ENCODE results near the gene CBR3.
A peak's percentile ranks its signal among the peaks of the same experiment; 100 is the strongest.

CBR3 gene

GRCh38 chr21:36155603-36156338 is 20.9 kb downstream of the CBR3 start:
- no peak for DNase-seq (ENCODE audit: low read depth)

- peak; percentile 98 for DNase-seq (ENCODE audit: low read depth)
Measured at GRCh38 chr21:36156339-36156814, 21.5 kb downstream of the CBR3 start.

- DNase-seq (ENCODE audit: low read depth), result no peak
Measured at GRCh38 chr21:36156815-36157670, 22.2 kb downstream of the CBR3 start, which contains the start of gene DOP1B. TSS of gene DOP1B (plus strand) at chr21:36156824. CDS start at chr21:36164734, 7,910 bp downstream.

- DNase-seq (ENCODE audit: low read depth), result peak; percentile 37
Measured at GRCh38 chr21:36159356-36159921, 24.6 kb downstream of the CBR3 start.

GRCh38 chr21:36160850-36161178 is 25.9 kb downstream of the CBR3 start:
- DNase-seq (ENCODE audit: low read depth), result no peak

- no peak for DNase-seq (ENCODE audit: low read depth)
Measured at GRCh38 chr21:36162631-36163030, 27.8 kb downstream of the CBR3 start.

GRCh38 chr21:36163750-36164741 is 29.2 kb downstream of the CBR3 start:
- no peak for DNase-seq (ENCODE audit: low read depth)

- DNase-seq (ENCODE audit: low read depth), result no peak
Measured at GRCh38 chr21:36165356-36165755, 30.5 kb downstream of the CBR3 start.

- no peak for DNase-seq (ENCODE audit: low read depth)
Measured at GRCh38 chr21:36166705-36167104, 31.8 kb downstream of the CBR3 start.

GRCh38 chr21:36167541-36167940 is 32.7 kb downstream of the CBR3 start:
- no peak for DNase-seq (ENCODE audit: low read depth)

- DNase-seq (ENCODE audit: low read depth), result no peak
Measured at GRCh38 chr21:36169470-36170128, 34.7 kb downstream of the CBR3 start.

GRCh38 chr21:36170823-36171222 is 35.9 kb downstream of the CBR3 start:
- no peak for DNase-seq (ENCODE audit: low read depth)

- DNase-seq (ENCODE audit: low read depth), result no peak
Measured at GRCh38 chr21:36171336-36171735, 36.5 kb downstream of the CBR3 start.

- DNase-seq (ENCODE audit: low read depth), result no peak
Measured at GRCh38 chr21:36171741-36172331, 37.0 kb downstream of the CBR3 start.

- no peak for DNase-seq (ENCODE audit: low read depth)
Measured at GRCh38 chr21:36174780-36175179, 39.9 kb downstream of the CBR3 start.

GRCh38 chr21:36175771-36176565 is 41.1 kb downstream of the CBR3 start:
- DNase-seq (ENCODE audit: low read depth), result no peak

- no peak for DNase-seq (ENCODE audit: low read depth)
Measured at GRCh38 chr21:36178349-36178748, 43.5 kb downstream of the CBR3 start.

GRCh38 chr21:36179145-36179544 is 44.3 kb downstream of the CBR3 start:
- DNase-seq (ENCODE audit: low read depth), result no peak

- DNase-seq (ENCODE audit: low read depth), result no peak
Measured at GRCh38 chr21:36180963-36181362, 46.1 kb downstream of the CBR3 start.
